ENCODE data around the gene INPP5F. TPM values are rescaled to one million over a fixed set of nuclear protein-coding genes. Genes with fewer than 3 reads are reported as not detected.

Gene INPP5F
- total and polyA plus RNA-seq, 9 of the 15 experiments (the other 6 are each of a cell fraction or from before 2014, with no cell fraction given): 1.6 to 7.3 (median 6.0) TPM

GRCh38 chr10:119688033-119688508, 37.8 kb upstream of the INPP5F start (continued):
- no peak for TF ChIP-seq ATF6 (CRISPR knock-in tag; IDR thresholded peaks at IDR 0.05)
- 0 out of 2 replicates have a peak, but pooled peaks have one; percentile 32 for TF ChIP-seq OTX1 (CRISPR knock-in tag; IDR thresholded peaks at IDR 0.05)
- TF ChIP-seq ZNF584 (CRISPR knock-in tag; IDR thresholded peaks at IDR 0.05; ENCODE audit: low read depth): peak; percentile 82; the same call in 1 of the 2 replicates
- no peak for TF ChIP-seq PBX2 (CRISPR knock-in tag; IDR thresholded peaks at IDR 0.05; ENCODE audit: low read depth)
- peak; percentile 74 for TF ChIP-seq PBX2 (tag; conservative IDR thresholded peaks at IDR 0.05; ENCODE audit: low read depth)
- TF ChIP-seq JUND (IDR thresholded peaks at IDR 0.05; ENCODE audit: borderline replicate concordance, low read depth, low read length): no peak
- peak; percentile 28; the same call in 1 of the 3 replicates for TF ChIP-seq JUND (tag; IDR thresholded peaks at IDR 0.05; ENCODE audit: borderline replicate concordance, low read depth, low read length)
- TF ChIP-seq CEBPB (tag; IDR thresholded peaks at IDR 0.05): peak; percentile 82
- no peak for TF ChIP-seq FOXP4 (CRISPR knock-in tag; IDR thresholded peaks at IDR 0.05; ENCODE audit: borderline replicate concordance)
- no peak for TF ChIP-seq CTCFL (IDR thresholded peaks at IDR 0.05; ENCODE audit: borderline replicate concordance, insufficient read depth, low read depth, low read length, poor library complexity, severe bottlenecking)
- TF ChIP-seq ATF1 (CRISPR knock-in tag; IDR thresholded peaks at IDR 0.05): no peak
- peak; percentile 48; the same call in 1 of the 2 replicates for TF ChIP-seq ATF1 (tag; IDR thresholded peaks at IDR 0.05)
- no peak for TF ChIP-seq GABPB2 (CRISPR knock-in tag; conservative IDR thresholded peaks at IDR 0.05)
- no peak for TF ChIP-seq NR2C1 (IDR thresholded peaks at IDR 0.05)
- TF ChIP-seq NR2C1 (tag; IDR thresholded peaks at IDR 0.05): peak; percentile 88
- TF ChIP-seq DMBX1 (CRISPR knock-in tag; IDR thresholded peaks at IDR 0.05; ENCODE audit: borderline replicate concordance): peak; percentile 93
- no peak for TF ChIP-seq KDM5B (IDR thresholded peaks at IDR 0.05; ENCODE audit: insufficient replicate concordance, low read depth, low read length)
- peak; percentile 18 for TF ChIP-seq VEZF1 (CRISPR knock-in tag; IDR thresholded peaks at IDR 0.05)

All from K562 (cell line).